GM12891 (cell line): ENCODE results near the gene SF3B3.
"Not testable (repeated sequence)": the region's sequence is repeated elsewhere in the genome, so short reads cannot be mapped to it uniquely, and the experiment has no call there.

Experiments
- DNase-seq: peaks from one replicate; pipeline ENCODE4 v3.0.0; 2011; ENCODE audit warnings: low spot score; ENCODE audit not compliant: insufficient read length
- FAIRE-seq: peaks from 2 replicates; lab custom pipeline; 2011; peaks lifted over from hg19 to GRCh38; lab: Jason Lieb, UNC
- PAX5 ChIP-seq: IDR thresholded peaks from 2 replicates; pipeline ENCODE4 v1.6.1; 2011; ENCODE audit warnings: low read length, moderate library complexity, mild to moderate bottlenecking; ENCODE audit not compliant: insufficient read depth, severe bottlenecking
- POLR2A ChIP-seq: IDR thresholded peaks from 2 replicates; pipeline ENCODE4 v1.6.1; 2011; ENCODE audit warnings: low read depth, low read length, control low read depth
- POLR2AphosphoS5 ChIP-seq: IDR thresholded peaks from 2 replicates; pipeline ENCODE4 v1.6.1; 2011; ENCODE audit warnings: low read depth, low read length, control low read depth
- POU2F2 ChIP-seq: IDR thresholded peaks from 2 replicates; pipeline ENCODE4 v1.6.1; 2011; ENCODE audit warnings: low read depth, mild to moderate bottlenecking, control low read depth, low read length, moderate library complexity
- SPI1 ChIP-seq: IDR thresholded peaks from 2 replicates; pipeline ENCODE4 v1.6.1; 2011; ENCODE audit warnings: low read depth, low read length, control low read depth
- TAF1 ChIP-seq: IDR thresholded peaks from 2 replicates; pipeline ENCODE4 v1.6.1; 2011; ENCODE audit warnings: low read depth, low read length, control low read depth

Gene SF3B3

GRCh38 chr16:70510216-70510615 lies 13.4 kb upstream of the SF3B3 start:
- DNase-seq: no peak
- FAIRE-seq: no peak
- TF ChIP-seq TAF1: no peak
- TF ChIP-seq PAX5: no peak
- TF ChIP-seq POU2F2: no peak
- no peak for TF ChIP-seq POLR2A
- TF ChIP-seq SPI1: no peak
- TF ChIP-seq POLR2AphosphoS5: no peak

GRCh38 chr16:70511833-70512232 lies 11.8 kb upstream of the SF3B3 start:
- no peak for DNase-seq
- TF ChIP-seq SPI1 (no peak), TAF1 (no peak), PAX5 (no peak), POU2F2 (no peak), POLR2AphosphoS5 (no peak), POLR2A (no peak)
- FAIRE-seq: no peak

GRCh38 chr16:70512456-70512855 lies 11.2 kb upstream of the SF3B3 start:
- FAIRE-seq: no peak
- TF ChIP-seq SPI1 (no peak), POLR2A (no peak), TAF1 (no peak), PAX5 (no peak), POLR2AphosphoS5 (no peak), POU2F2 (no peak)
- no peak for DNase-seq

- TF ChIP-seq POLR2A: no peak
- no peak for TF ChIP-seq SPI1
- TF ChIP-seq POLR2AphosphoS5: no peak
- no peak for TF ChIP-seq POU2F2
- TF ChIP-seq TAF1: no peak
- no peak for TF ChIP-seq PAX5
- DNase-seq (peak; percentile 28), FAIRE-seq (no peak)
These were observed 2.9 kb upstream of the SF3B3 start for GRCh38 chr16:70520612-70521297.

GRCh38 chr16:70522216-70523075 lies 1.2 kb upstream of the SF3B3 start:
- DNase-seq (no peak), FAIRE-seq (no peak)
- TF ChIP-seq POU2F2 (no peak), SPI1 (0 out of 2 replicates have a peak, but pooled peaks have one; percentile 20)

GRCh38 chr16:70523076-70523742 lies 407 bp upstream of the SF3B3 start, which contains the start of gene COG4:
COG4 (minus strand) TSS chr16:70523554; CDS start chr16:70523543, 11 bp downstream.
- DNase-seq (peak; percentile 71), FAIRE-seq (peak; percentile 56)
- TF ChIP-seq POLR2A (peak; percentile 89), POU2F2 (peak; percentile 55), PAX5 (no peak), SPI1 (peak; percentile 28; the same call in 1 of the 2 replicates), TAF1 (peak; percentile 69; the same call in 1 of the 2 replicates), POLR2AphosphoS5 (peak; percentile 93; the same call in 1 of the 2 replicates)

GRCh38 chr16:70524399-70524825 lies 796 bp downstream of the SF3B3 start:
- FAIRE-seq, DNase-seq: not testable (repeated sequence)

- no peak for TF ChIP-seq POLR2A
- TF ChIP-seq POLR2AphosphoS5: no peak
- TF ChIP-seq TAF1: no peak
- TF ChIP-seq POU2F2: no peak
- no peak for TF ChIP-seq SPI1
- TF ChIP-seq PAX5: no peak
- DNase-seq: no peak
These were observed 2.8 kb downstream of the SF3B3 start for GRCh38 chr16:70526403-70526802.

GRCh38 chr16:70527315-70527996 lies 3.8 kb downstream of the SF3B3 start:
- FAIRE-seq (no peak), DNase-seq (no peak)
- TF ChIP-seq PAX5 (no peak), SPI1 (no peak), TAF1 (no peak), POU2F2 (no peak), POLR2A (no peak), POLR2AphosphoS5 (no peak)

More at GRCh38 chr16:70526403-70526802, 2.8 kb downstream of the SF3B3 start:
- no peak for FAIRE-seq
